SK-N-SH treated with all-trans-retinoic acid at 6 μM for 48 hours (cell line): ENCODE data around the gene STAT6.

Source experiments
- TSHZ2 ChIP-seq: fragments of 250-450 bp; sonication (Bioruptor Pico); IDR thresholded peaks from 2 replicates; pipeline ENCODE4 v1.5.0; 2020; ENCODE audit warnings: mild to moderate bottlenecking, moderate library complexity
- ZFP3 ChIP-seq: fragments of 250-450 bp; sonication (Bioruptor Pico); IDR thresholded peaks from 2 replicates; pipeline ENCODE4 v1.5.0; 2020; ENCODE audit warnings: mild to moderate bottlenecking, moderate library complexity

GRCh38 chr12:57127726-57128518 is 16.8 kb upstream of the STAT6 start, which contains the start of gene LRP1:
- TF ChIP-seq TSHZ2 (CRISPR knock-in tag): no peak
- no peak for TF ChIP-seq ZFP3 (CRISPR knock-in tag)
